Chondrocyte (in vitro differentiated cells): Measurements from ENCODE around the gene FGF18. TPM values are rescaled to one million over a fixed set of nuclear protein-coding genes. Genes with fewer than 3 reads are reported as not detected.
A peak's percentile ranks its signal among the peaks of the same experiment; 100 is the strongest.

Experiments
- DNase-seq: peaks from one replicate; pipeline ENCODE4 v3.0.0; 2021; ENCODE audit warnings: mixed read lengths, low spot score
- H3K27ac Mint-ChIP-seq: one replicate; pipeline ENCODE4 v1.8.0; 2021; ENCODE audit warnings: mild to moderate bottlenecking, moderate library complexity, mixed read lengths; ENCODE audit not compliant: unreplicated experiment
- H3K27me3 Mint-ChIP-seq: 2 replicates; pipeline ENCODE4 v1.8.0; 2021; ENCODE audit warnings: low read depth, mixed read lengths
- H3K36me3 Mint-ChIP-seq: 2 replicates; pipeline ENCODE4 v1.8.0; 2021; ENCODE audit warnings: low read depth, mixed read lengths
- H3K4me1 Mint-ChIP-seq: 2 replicates; pipeline ENCODE4 v1.8.0; 2021; ENCODE audit warnings: low read depth, mild to moderate bottlenecking, mixed read lengths
- H3K4me3 Mint-ChIP-seq: one replicate; pipeline ENCODE4 v1.8.0; 2021; ENCODE audit warnings: mild to moderate bottlenecking, moderate library complexity, mixed read lengths; ENCODE audit not compliant: unreplicated experiment
- H3K9me3 Mint-ChIP-seq: 2 replicates; pipeline ENCODE4 v1.8.0; 2021; ENCODE audit warnings: low read depth, mixed read lengths
- CTCF ChIP-seq: fragments of 200-600 bp; sonication (generic); IDR thresholded peaks from 2 replicates; pipeline ENCODE4 v1.5.0; 2021; ENCODE audit warnings: antibody characterized with exemption, mild to moderate bottlenecking, moderate library complexity
- total RNA-seq: library from RNA; stranded (reverse); gene quantifications from 3 replicates; pipeline ENCODE4 v1.2.1, GENCODE V29; 2021

FGF18 gene
- total RNA-seq, 1 donor from 2014 or later, result 2.1 TPM

- Mint-ChIP-seq H3K27ac (peak overlapping the region; percentile 81), H3K4me1 (peaks cover 3% of the 10 kb centered on the region)
- no peak for TF ChIP-seq CTCF
Observed at GRCh38 chr5:171462928-171463861, 43.7 kb downstream of the FGF18 start.

DNA sequence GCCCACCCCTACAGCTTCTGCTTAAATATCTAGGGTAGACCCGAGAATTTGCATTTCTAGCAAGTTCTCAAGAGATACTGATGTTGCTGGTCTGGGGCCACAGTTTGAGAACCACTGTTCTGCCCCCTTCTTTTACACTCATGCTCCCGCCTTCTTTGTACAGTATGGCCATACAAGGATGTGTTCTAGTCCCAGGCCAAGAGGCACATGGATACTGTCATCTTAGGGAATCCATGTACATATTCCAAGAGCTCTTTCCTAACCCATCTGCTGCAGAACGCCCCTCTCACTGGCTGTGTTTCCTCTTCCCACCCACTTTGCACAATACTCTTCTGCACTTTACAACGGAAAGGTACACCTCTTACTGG lies 44.4 kb downstream of the FGF18 start:
- no peak overlapping the region for H3K4me3 Mint-ChIP-seq
- TF ChIP-seq CTCF, result no peak
- DNase-seq, result no peak
- H3K27me3 Mint-ChIP-seq, result peaks cover 2% of the 10 kb centered on the region
- H3K4me1 Mint-ChIP-seq, result peaks cover 3% of the 10 kb centered on the region
- no peaks in the 10 kb centered on the region for H3K9me3 Mint-ChIP-seq
- no peak overlapping the region for H3K27ac Mint-ChIP-seq
- H3K36me3 Mint-ChIP-seq, result no peaks in the 10 kb centered on the region

More at GRCh38 chr5:171462928-171463861, 43.7 kb downstream of the FGF18 start:
- Mint-ChIP-seq H3K27me3 (peaks cover 2% of the 10 kb centered on the region), H3K9me3 (no peaks in the 10 kb centered on the region), H3K36me3 (no peaks in the 10 kb centered on the region), H3K4me3 (no peak overlapping the region)
- DNase-seq, result no peak

- no peak for DNase-seq
- no peaks in the 10 kb centered on the region for H3K36me3 Mint-ChIP-seq
- peaks cover 2% of the 10 kb centered on the region for H3K27me3 Mint-ChIP-seq
- H3K4me1 Mint-ChIP-seq, result peaks cover 3% of the 10 kb centered on the region
- H3K27ac Mint-ChIP-seq, result no peak overlapping the region
- H3K9me3 Mint-ChIP-seq, result no peaks in the 10 kb centered on the region
- no peak for TF ChIP-seq CTCF
- H3K4me3 Mint-ChIP-seq, result no peak overlapping the region
Observed at GRCh38 chr5:171464829-171465228, 45.4 kb downstream of the FGF18 start.

DNA sequence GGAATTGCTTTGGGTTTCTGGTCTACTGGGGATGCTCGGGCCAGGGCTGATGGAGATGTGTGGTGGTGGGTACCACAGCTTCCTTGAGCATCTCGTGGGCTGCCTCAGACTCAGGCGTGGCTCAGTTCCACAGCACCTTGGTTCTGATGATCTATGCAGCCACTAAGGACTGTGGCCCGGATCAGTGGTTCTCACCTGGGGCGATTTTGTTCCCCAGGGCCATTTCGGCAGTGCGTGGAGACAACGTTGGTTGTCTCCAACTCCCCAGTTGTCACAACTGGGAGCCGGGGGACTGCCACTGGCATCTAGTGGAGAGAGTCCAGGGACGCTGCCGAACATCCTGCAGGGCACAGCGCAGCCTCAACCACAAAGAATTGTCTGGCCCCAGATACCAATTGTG lies 47.7 kb downstream of the FGF18 start:
- Mint-ChIP-seq H3K4me3 (no peak overlapping the region), H3K27ac (no peak overlapping the region), H3K4me1 (peaks cover 3% of the 10 kb centered on the region), H3K36me3 (peaks cover 2% of the 10 kb centered on the region), H3K27me3 (peaks cover 2% of the 10 kb centered on the region), H3K9me3 (peaks cover 4% of the 10 kb centered on the region)
- no peak for DNase-seq
- no peak for TF ChIP-seq CTCF

DNA sequence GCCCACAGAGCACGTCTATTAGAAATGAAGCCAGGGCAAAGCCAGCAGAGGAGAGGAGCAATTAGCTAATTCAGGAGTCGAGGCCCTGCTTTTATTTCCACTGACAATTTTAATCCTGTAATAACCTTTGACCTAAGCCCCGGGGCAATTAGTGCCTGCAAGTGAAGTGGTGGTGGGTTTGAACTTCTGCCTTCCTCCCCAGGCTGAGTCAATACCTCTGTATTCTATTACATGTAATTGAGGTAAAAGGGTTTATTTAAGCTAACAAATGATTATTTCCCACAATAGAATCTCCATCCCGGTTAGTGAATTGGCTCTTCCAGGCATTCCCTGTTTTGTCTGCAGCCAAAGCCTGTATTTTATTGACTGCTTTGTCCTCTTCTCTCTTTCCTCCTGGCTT lies 49.9 kb downstream of the FGF18 start:
- no peak overlapping the region for H3K27ac Mint-ChIP-seq
- DNase-seq, result no peak
- peaks cover 2% of the 10 kb centered on the region for H3K27me3 Mint-ChIP-seq

More for the DNA sequence above, 49.9 kb downstream of the FGF18 start:
- no peak for TF ChIP-seq CTCF
- no peak overlapping the region for H3K4me3 Mint-ChIP-seq
- H3K36me3 Mint-ChIP-seq, result peaks cover 2% of the 10 kb centered on the region
- H3K4me1 Mint-ChIP-seq, result no peaks in the 10 kb centered on the region
- peaks cover 7% of the 10 kb centered on the region for H3K9me3 Mint-ChIP-seq
